ENCODE results near the gene HOOK1.

DNA sequence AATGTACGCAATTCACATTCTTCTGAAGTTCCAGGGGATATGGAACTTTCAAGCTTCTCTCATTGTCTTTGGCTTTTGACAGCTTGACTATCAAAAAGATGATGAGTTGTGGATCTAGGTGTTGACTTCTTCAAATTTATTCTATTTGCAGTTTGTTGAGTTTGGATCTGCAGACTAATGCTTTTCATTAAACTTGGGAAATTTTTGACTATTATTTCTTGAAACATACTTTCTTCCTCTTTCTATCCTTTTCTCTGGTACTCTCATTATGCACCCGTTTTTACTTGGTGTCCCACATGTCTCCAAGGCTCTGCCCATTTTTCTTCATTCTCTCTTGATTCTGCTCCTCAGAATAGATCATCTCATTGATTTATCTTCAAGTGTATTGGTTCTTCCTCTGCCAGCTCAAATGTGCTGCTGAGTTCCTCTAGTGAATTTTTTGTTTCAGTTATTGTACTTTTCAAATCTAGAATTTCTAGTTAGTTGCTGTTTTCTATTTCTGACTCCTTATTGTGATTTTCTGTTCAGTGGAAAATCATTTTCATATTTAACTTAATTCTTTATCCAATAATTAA lies 62.4 kb downstream of the HOOK1 start:
- TF ChIP-seq, protein P1, sequence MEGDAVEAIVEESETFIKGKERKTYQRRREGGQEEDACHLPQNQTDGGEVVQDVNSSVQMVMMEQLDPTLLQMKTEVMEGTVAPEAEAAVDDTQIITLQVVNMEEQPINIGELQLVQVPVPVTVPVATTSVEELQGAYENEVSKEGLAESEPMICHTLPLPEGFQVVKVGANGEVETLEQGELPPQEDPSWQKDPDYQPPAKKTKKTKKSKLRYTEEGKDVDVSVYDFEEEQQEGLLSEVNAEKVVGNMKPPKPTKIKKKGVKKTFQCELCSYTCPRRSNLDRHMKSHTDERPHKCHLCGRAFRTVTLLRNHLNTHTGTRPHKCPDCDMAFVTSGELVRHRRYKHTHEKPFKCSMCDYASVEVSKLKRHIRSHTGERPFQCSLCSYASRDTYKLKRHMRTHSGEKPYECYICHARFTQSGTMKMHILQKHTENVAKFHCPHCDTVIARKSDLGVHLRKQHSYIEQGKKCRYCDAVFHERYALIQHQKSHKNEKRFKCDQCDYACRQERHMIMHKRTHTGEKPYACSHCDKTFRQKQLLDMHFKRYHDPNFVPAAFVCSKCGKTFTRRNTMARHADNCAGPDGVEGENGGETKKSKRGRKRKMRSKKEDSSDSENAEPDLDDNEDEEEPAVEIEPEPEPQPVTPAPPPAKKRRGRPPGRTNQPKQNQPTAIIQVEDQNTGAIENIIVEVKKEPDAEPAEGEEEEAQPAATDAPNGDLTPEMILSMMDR (IDR thresholded peaks at IDR 0.05; ENCODE audit: low read length): no peak
- no peak for TF ChIP-seq EZH2 (IDR thresholded peaks at IDR 0.05; ENCODE audit: borderline replicate concordance, low read length)
